ENCODE data around the gene BMP6.

Gene BMP6

DNA sequence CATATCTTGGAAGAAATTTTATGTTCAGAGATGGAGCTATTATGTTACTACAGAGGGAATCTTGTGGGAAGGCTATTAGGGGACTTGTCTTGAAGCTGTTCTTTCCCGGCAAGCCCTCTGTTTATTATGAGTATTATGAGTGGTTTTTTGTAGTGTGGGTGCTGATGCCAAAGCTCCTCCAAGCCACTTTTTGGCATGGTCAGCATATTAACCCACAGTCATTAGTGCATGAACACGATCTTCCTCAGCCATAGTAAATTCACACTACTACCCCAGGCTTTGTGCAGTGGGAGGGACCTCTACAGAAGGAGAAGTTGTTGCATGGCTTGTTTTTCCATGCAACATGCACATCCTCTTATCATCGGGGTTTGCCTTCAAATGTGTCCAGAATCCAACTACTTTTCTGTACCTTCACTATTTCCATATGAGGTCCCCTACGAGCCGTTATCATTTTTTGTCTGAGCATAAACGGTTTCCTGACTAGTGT lies 6.5 kb upstream of the BMP6 start:
- Histone ChIP-seq H3K4me1 (ENCODE audit: control insufficient read depth in 1 of 2, insufficient read depth in 1 of 2, low read depth in 1 of 2, low read length in 1 of 2) (peaks cover 28 to 50% of the 10 kb centered on the region in 2 experiments), H3K4me3 (ENCODE audit: low read depth in 1 of 2, low read length in 1 of 2) (no peak overlapping the region), H3K36me3 (no peaks in the 10 kb centered on the region), H3K27ac (peak overlapping the region; percentile 44), H3K27me3 (peaks cover 14% of the 10 kb centered on the region), H3K9me3 (no peaks in the 10 kb centered on the region)
- TF ChIP-seq, protein P1, sequence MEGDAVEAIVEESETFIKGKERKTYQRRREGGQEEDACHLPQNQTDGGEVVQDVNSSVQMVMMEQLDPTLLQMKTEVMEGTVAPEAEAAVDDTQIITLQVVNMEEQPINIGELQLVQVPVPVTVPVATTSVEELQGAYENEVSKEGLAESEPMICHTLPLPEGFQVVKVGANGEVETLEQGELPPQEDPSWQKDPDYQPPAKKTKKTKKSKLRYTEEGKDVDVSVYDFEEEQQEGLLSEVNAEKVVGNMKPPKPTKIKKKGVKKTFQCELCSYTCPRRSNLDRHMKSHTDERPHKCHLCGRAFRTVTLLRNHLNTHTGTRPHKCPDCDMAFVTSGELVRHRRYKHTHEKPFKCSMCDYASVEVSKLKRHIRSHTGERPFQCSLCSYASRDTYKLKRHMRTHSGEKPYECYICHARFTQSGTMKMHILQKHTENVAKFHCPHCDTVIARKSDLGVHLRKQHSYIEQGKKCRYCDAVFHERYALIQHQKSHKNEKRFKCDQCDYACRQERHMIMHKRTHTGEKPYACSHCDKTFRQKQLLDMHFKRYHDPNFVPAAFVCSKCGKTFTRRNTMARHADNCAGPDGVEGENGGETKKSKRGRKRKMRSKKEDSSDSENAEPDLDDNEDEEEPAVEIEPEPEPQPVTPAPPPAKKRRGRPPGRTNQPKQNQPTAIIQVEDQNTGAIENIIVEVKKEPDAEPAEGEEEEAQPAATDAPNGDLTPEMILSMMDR (IDR thresholded peaks at IDR 0.05) = no peak

DNA sequence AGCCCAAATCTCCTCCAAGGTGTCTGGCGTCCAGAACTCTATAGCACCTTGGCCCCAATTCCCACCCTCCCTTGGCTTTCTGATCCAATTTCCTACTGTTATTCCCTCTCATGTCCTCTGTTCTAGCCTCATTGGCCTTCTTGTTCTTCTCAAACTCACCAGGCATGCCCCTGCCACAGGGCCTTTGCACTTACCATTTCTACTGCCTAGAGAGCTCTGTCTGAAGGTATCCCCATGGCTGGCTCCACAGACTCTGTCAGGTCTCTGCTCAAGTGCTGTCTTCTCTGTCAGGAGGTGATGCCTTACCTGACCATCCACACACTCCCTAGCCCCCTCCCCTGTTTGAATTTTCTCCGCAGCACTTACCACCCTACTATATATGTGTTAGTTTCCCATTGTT lies 5.6 kb upstream of the BMP6 start:
- no peak overlapping the region for H3K27ac ChIP-seq
- TF ChIP-seq, protein P1 (IDR thresholded peaks at IDR 0.05) = no peak
- peaks cover 28 to 41% of the 10 kb centered on the region in 2 experiments for H3K4me1 ChIP-seq (ENCODE audit: control insufficient read depth in 1 of 2, insufficient read depth in 1 of 2, low read depth in 1 of 2, low read length in 1 of 2)
- H3K4me3 ChIP-seq (ENCODE audit: low read depth in 1 of 2, low read length in 1 of 2) = no peak overlapping the region
- H3K36me3 ChIP-seq = no peaks in the 10 kb centered on the region
- peaks cover 24% of the 10 kb centered on the region for H3K27me3 ChIP-seq
- H3K9me3 ChIP-seq = no peaks in the 10 kb centered on the region

DNA sequence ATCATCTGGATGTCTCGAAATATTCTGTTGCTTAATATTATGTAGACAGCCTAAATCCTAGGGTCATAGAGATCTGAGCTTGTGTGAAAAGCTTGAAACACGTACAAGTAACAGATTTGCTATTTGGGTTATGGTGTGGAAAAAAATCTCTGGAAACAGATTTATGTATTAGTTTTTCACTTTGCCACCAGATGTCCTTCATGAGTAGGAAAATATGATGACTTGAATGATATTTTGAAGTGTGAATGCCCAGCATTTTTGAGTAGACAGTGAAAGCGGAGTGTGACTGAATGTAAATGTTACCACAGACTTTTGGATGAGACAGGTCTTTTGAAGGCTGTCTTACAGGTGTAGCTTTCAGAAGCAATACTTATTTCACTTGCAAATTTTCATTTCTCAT lies 4.2 kb upstream of the BMP6 start:
- Histone ChIP-seq H3K27me3 (peaks cover 37% of the 10 kb centered on the region), H3K36me3 (no peaks in the 10 kb centered on the region), H3K27ac (peak overlapping the region; percentile 50), H3K4me3 (ENCODE audit: low read depth in 1 of 2, low read length in 1 of 2) (no peak overlapping the region), H3K9me3 (no peaks in the 10 kb centered on the region), H3K4me1 (ENCODE audit: control insufficient read depth in 1 of 2, insufficient read depth in 1 of 2, low read depth in 1 of 2, low read length in 1 of 2) (peaks cover 39 to 48% of the 10 kb centered on the region in 2 experiments)
- TF ChIP-seq, protein P1 (IDR thresholded peaks at IDR 0.05) = no peak

DNA sequence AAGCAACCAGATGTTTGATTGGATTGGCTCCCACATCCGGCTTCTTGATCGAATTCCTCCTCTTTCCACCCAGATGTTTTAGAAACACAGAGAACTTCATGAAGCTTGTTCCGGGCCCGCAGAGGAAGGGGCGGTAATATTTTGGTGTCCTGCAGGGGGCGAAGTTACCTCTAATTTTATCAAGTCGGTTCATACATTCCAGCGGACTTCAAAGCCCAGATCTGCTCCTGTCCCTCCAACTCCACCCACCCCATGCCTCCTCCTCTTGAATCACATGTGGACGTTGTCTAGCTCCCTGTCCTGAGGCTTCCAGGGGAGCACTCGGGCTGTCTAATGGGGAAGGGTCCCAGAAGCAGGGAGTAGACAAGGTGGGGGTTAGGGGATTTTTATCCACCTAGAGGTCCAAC lies 2.9 kb upstream of the BMP6 start:
- no peak overlapping the region for H3K4me3 ChIP-seq (ENCODE audit: low read depth in 1 of 2, low read length in 1 of 2)
- no peaks in the 10 kb centered on the region for H3K36me3 ChIP-seq
- H3K27me3 ChIP-seq = peaks cover 51% of the 10 kb centered on the region
- H3K4me1 ChIP-seq (ENCODE audit: control insufficient read depth in 1 of 2, insufficient read depth in 1 of 2, low read depth in 1 of 2, low read length in 1 of 2) = peaks cover 50 to 61% of the 10 kb centered on the region in 2 experiments
- TF ChIP-seq, protein P1 (IDR thresholded peaks at IDR 0.05) = peak; percentile 73
- H3K9me3 ChIP-seq = no peaks in the 10 kb centered on the region
- H3K27ac ChIP-seq = no peak overlapping the region

DNA sequence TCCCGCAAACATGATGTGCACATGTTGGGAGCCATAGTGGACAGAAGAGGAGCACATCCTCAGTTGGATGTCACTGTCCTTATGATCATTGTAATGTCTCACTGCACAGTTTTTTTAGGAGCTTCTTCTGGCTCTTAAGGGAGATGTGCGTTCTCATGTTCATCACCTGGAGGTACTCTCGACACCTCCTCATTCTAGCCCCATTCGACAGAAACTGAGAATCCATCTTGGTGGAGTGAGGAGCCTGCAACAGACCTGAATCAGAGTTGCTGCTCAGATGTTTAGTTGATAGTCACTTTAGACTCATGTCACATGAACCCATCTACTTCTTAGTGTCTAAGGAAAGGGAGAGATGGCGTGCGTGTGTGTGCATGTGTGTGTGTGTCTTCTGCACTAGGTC lies 2.3 kb upstream of the BMP6 start:
- no peaks in the 10 kb centered on the region for H3K9me3 ChIP-seq
- H3K4me1 ChIP-seq (ENCODE audit: control insufficient read depth in 1 of 2, insufficient read depth in 1 of 2, low read depth in 1 of 2, low read length in 1 of 2) = peaks cover 56 to 66% of the 10 kb centered on the region in 2 experiments
- no peaks in the 10 kb centered on the region for H3K36me3 ChIP-seq
- TF ChIP-seq, protein P1 (IDR thresholded peaks at IDR 0.05) = no peak
- H3K27me3 ChIP-seq = peaks cover 56% of the 10 kb centered on the region
- no peak overlapping the region for H3K4me3 ChIP-seq (ENCODE audit: low read depth in 1 of 2, low read length in 1 of 2)
- H3K27ac ChIP-seq = no peak overlapping the region

DNA sequence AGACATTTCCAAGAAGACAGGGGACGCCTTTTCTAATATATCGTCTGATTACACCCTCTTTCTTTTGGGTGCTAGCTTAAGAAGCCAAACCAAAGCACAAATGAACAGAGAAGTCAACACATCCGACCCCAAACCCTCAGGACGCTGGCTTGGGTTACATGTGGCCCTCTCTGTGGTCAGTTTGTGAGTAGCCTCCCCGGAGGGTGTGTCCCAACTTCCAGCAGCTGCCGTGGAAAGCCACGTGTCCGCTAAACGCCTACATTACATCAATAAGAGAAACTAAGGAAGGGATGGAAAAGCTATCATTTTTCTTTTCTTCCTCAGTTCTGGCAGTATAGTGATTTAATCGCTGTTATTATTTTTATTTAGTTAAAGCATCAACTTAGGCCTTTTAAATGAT lies 487 bp upstream of the BMP6 start:
- Histone ChIP-seq H3K36me3 (no peaks in the 10 kb centered on the region), H3K9me3 (no peaks in the 10 kb centered on the region), H3K4me1 (ENCODE audit: control insufficient read depth in 1 of 2, insufficient read depth in 1 of 2, low read depth in 1 of 2, low read length in 1 of 2) (peaks cover 61 to 65% of the 10 kb centered on the region in 2 experiments), H3K4me3 (ENCODE audit: low read depth in 1 of 2, low read length in 1 of 2) (peak overlapping the region; percentile 71 to 79), H3K27me3 (peaks cover 74% of the 10 kb centered on the region), H3K27ac (peak overlapping the region; percentile 66)
- TF ChIP-seq, protein P1 (IDR thresholded peaks at IDR 0.05) = no peak
